GM12872 (cell line): ENCODE results near the gene LRRTM4.

Experiments used
- CTCF ChIP-seq: IDR thresholded peaks from 3 replicates; pipeline ENCODE4 v1.5.1; 2011; ENCODE audit warnings: low read depth, mild to moderate bottlenecking, low read length, moderate library complexity; ENCODE audit not compliant: insufficient read depth

Gene LRRTM4

GRCh38 chr2:77064324-77064723 lies 457.9 kb downstream of the LRRTM4 start:
- TF ChIP-seq CTCF, result no peak

DNA sequence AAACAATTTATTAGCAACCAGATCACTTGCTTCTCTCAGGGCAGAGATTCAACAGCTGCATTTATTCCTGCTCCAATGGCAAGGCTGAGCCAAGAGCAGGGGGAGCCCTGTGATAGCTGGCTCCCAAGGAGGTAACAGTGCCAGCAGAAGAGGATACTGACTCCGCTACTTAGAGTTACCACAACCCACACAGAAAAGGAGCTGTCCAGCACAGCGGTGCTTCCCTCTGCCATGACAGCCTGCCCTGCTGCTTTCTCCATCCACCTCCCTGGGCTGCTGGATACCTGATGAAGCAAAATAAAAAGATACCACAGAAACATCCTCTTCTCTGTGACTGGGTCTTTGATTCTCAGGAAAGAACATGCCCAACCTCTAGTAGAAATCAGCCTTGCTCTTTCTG lies 467.2 kb downstream of the LRRTM4 start:
- TF ChIP-seq CTCF, result no peak

DNA sequence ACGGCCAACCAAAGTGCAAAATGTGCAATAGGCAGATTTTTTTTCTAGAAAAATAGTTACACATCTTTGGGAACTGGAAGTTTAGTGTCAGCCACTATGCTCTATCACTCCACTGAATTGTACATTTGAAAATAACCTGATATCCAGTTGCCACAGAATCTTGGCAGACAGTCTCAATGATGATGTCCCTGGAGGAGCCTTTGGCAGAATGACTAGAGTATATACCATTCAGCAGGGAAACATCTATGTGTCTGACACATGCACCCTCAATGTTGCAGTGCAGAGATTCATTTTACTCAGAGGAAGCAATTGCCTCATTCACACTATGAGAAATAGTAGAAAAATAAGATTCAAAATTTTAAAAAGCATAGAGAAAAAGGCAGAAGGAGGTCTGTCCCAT lies 475.8 kb downstream of the LRRTM4 start:
- TF ChIP-seq CTCF, result no peak

GRCh38 chr2:77034445-77034844 lies 487.7 kb downstream of the LRRTM4 start:
- no peak for TF ChIP-seq CTCF

DNA sequence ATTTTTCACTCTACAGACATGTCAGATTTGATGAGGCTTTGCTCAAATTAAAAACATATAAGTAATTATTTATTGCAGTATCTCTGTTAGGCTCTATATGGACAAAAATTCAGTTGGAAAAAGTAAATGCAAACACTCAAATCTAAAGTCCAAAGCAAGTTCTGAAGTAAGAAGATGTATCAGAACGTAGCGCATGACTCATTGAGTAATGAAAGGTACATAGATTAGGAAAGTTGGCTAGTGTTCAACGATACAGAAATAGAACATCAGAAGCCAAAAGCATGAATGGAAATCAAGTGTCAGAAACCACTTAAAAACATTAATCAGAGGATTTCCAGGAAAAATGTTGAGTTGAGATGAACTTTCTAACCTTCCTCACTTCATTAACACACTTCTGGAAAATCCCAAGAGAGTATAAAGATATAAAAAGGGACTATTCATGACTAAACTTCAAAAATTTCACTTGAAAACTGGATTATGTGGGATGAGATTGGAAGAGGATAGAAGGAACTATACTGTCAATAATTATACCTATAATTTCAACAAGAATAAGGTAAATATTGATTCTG lies 494.1 kb downstream of the LRRTM4 start:
- TF ChIP-seq CTCF, result no peak

DNA sequence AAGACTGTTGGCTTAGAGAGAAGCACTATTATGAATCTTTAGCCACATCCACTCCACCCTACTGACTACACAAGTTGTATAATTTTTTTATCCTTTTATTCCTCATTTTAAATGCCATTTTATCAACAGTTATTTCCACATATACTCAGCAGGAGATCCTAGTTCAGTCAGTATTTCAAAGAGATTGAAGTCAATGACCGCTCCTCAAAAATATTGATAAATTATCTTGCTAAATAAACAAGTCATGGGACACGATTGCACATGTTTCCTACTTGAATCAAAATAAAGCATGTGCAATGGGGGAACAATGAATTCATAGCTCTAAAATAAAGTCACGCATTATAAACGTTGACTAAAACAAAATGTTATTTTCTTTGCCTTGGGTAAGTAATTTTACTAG lies 496.5 kb downstream of the LRRTM4 start:
- no peak for TF ChIP-seq CTCF

GRCh38 chr2:77021161-77021560 lies 501.0 kb downstream of the LRRTM4 start:
- no peak for TF ChIP-seq CTCF

GRCh38 chr2:77018219-77018618 lies 504.0 kb downstream of the LRRTM4 start:
- TF ChIP-seq CTCF, result no peak
